HG02763 (cell line): ENCODE data around the gene NOL12.
A peak's percentile ranks its signal among the peaks of the same experiment; 100 is the strongest.
"Not testable (repeated sequence)": the region's sequence is repeated elsewhere in the genome, so short reads cannot be mapped to it uniquely, and the experiment has no call there.

Experiments
- ATAC-seq: cut with Tn5 transposase; IDR thresholded peaks from one replicate; pipeline ENCODE4 v1.9.1; 2021; ENCODE audit warnings: mild to moderate bottlenecking, moderate library complexity; ENCODE audit not compliant: unreplicated experiment

Gene NOL12

GRCh38 chr22:37686002-37686982 lies at the start of gene NOL12:
NOL12 (plus strand) TSS chr22:37686343; CDS start chr22:37686393, 50 bp downstream.
- ATAC-seq: peak; percentile 68

- no peak for ATAC-seq
These were observed 49.2 kb upstream of the NOL12 start for GRCh38 chr22:37636949-37637273.

GRCh38 chr22:37638391-37639069 lies 47.6 kb upstream of the NOL12 start:
- no peak for ATAC-seq

GRCh38 chr22:37639070-37639760 lies 46.9 kb upstream of the NOL12 start, which contains the start of gene SH3BP1:
SH3BP1 (plus strand) TSS chr22:37639669; CDS start chr22:37639788, 119 bp downstream.
- ATAC-seq: no peak

- ATAC-seq: no peak
These were observed 46.2 kb upstream of the NOL12 start for GRCh38 chr22:37639771-37640590.

- ATAC-seq: no peak
These were observed 45.3 kb upstream of the NOL12 start for GRCh38 chr22:37640591-37641560.

- no peak for ATAC-seq
These were observed 44.6 kb upstream of the NOL12 start for GRCh38 chr22:37641561-37641949.

GRCh38 chr22:37643225-37643847 lies 42.8 kb upstream of the NOL12 start:
- no peak for ATAC-seq

GRCh38 chr22:37647317-37647716 lies 38.8 kb upstream of the NOL12 start:
- no peak for ATAC-seq

GRCh38 chr22:37647928-37648327 lies 38.2 kb upstream of the NOL12 start:
- no peak for ATAC-seq

- ATAC-seq: no peak
These were observed 35.5 kb upstream of the NOL12 start for GRCh38 chr22:37650463-37651136.

GRCh38 chr22:37654563-37655251 lies 31.4 kb upstream of the NOL12 start:
- ATAC-seq: no peak

- ATAC-seq: no peak
These were observed 30.9 kb upstream of the NOL12 start for GRCh38 chr22:37655252-37655563.

- not testable (repeated sequence) for ATAC-seq
These were observed 29.6 kb upstream of the NOL12 start for GRCh38 chr22:37656583-37656982.

GRCh38 chr22:37657590-37658132 lies 28.5 kb upstream of the NOL12 start:
- ATAC-seq: no peak

GRCh38 chr22:37658133-37659065 lies 27.7 kb upstream of the NOL12 start, which contains the start of gene PDXP:
PDXP (plus strand) TSS chr22:37658723; CDS start chr22:37658783, 60 bp downstream.
- ATAC-seq: peak; percentile 85
